Thoracic aorta (tissue), 2 donors: Measurements from ENCODE around the gene SETD1A. TPM values are rescaled to one million over a fixed set of nuclear protein-coding genes. Genes with fewer than 3 reads are reported as not detected.

ENCODE experiments used
- ATAC-seq: fragments of 150-250 bp; one replicate; pipeline ENCODE4 v1.8.0; 2017; ENCODE audit warnings: low read depth; ENCODE audit not compliant: insufficient number of reproducible peaks, low FRiP score
- DNase-seq: peaks from one replicate; pipeline ENCODE4 v3.0.0-alpha.2; 2020; ENCODE audit warnings: low spot score
- H3K27ac ChIP-seq, 2 donors: fragments of 200-600 bp; sonication (generic); 1 replicate in 1 of 2; 2 replicates in 1 of 2; pipeline ENCODE4 v1.5.1; 2016; ENCODE audit warnings: mild to moderate bottlenecking in 2 of 2, moderate library complexity in 2 of 2
- H3K27me3 ChIP-seq: fragments of 200-600 bp; sonication (generic); replicated peaks from 2 replicates; pipeline ENCODE4 v1.6.0; 2016; ENCODE audit warnings: mild to moderate bottlenecking; ENCODE audit not compliant: insufficient read depth
- H3K36me3 ChIP-seq: fragments of 200-600 bp; sonication (generic); one replicate; pipeline ENCODE4 v1.5.1; 2016
- H3K4me1 ChIP-seq, 2 donors: fragments of 200-600 bp; sonication (generic); 1 replicate in 1 of 2; 2 replicates in 1 of 2; pipeline versions ENCODE4 v1.5.1 to v1.6.0; 2016; ENCODE audit warnings: low read depth in 2 of 2, mild to moderate bottlenecking in 1 of 2; ENCODE audit not compliant: control insufficient read depth in 1 of 2
- H3K4me3 ChIP-seq: fragments of 200-600 bp; sonication (generic); 2 replicates; pipeline ENCODE4 v1.5.1; 2016; ENCODE audit warnings: mild to moderate bottlenecking
- H3K9me3 ChIP-seq: fragments of 200-600 bp; sonication (generic); 2 replicates; pipeline ENCODE4 v1.5.1; 2016
- CTCF ChIP-seq: fragments of 200-600 bp; sonication (generic); IDR thresholded peaks from one replicate; pipeline ENCODE4 v1.5.1; 2019; ENCODE audit warnings: antibody characterized with exemption
- total RNA-seq, 2 donors: library from RNA; depleted of rRNA; stranded (reverse); fragments of >200 nt; gene quantifications; one replicate each; pipeline versions ENCODE4 v1.1.0 to v1.2.3, GENCODE V29; 2016

Gene SETD1A
- total RNA-seq, 2 donors from 2014 or later: 7.4 to 14.6 TPM

DNA sequence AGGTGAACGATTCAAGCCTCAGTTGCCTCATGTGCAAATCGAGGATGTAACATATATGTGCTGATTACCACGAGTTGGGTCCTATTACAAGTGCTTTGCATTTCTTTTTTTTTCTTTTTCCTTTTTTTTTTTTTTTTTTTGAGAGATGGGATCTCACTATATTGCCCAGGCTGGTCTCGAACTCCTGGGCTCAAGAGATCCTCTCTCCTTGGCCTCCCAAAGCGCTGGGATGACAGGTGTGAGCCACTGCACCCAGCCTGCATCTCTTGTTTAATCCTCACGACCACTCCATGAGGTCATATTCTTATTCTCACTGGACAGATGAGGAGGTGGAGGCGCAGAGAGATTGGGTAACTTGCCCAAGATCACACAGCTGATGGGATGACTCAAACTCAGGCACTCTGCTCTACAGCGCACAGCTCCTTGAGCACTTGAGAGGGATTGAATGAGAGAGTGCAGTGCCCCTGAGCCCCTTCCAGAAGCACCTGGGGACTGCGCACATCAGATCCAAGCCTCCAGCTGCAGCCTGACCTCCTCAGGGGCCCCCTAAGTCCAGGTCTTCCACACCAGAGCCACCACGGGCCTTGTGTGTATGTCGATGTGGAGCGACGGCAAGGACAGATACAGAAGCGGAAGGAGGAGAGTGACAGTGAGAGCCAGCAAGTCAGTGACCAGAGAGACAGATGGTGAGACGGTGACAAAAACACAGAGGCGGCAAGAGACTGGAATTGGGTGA is 48.0 kb downstream of the SETD1A start:
- no peaks in the 10 kb centered on the region for H3K9me3 ChIP-seq
- no peak for DNase-seq
- no peak overlapping the region for H3K4me3 ChIP-seq
- ATAC-seq: no peak
- H3K4me1 ChIP-seq: no peaks in the 10 kb centered on the region
- no peaks in the 10 kb centered on the region for H3K27me3 ChIP-seq
- no peak overlapping the region for H3K27ac ChIP-seq
- TF ChIP-seq CTCF: no peak
- H3K36me3 ChIP-seq: no peaks in the 10 kb centered on the region

DNA sequence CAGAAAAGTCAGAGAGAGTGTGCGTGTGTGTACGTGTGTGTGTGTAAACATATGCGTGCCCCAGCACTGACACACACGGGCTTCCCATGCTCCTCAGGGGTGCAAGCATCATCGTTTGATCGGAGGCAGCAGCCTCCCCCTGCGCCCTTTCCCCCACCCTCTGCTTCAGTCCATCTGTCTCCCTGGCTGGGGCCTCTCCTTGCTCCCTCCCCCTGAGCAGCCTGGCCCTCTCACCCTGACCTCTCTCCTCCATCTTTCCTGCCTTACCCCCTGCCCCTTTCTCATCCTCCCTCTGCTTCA is 48.5 kb downstream of the SETD1A start:
- Histone ChIP-seq H3K27ac (no peak overlapping the region), H3K27me3 (no peaks in the 10 kb centered on the region), H3K36me3 (no peaks in the 10 kb centered on the region), H3K4me3 (no peak overlapping the region), H3K4me1 (no peaks in the 10 kb centered on the region), H3K9me3 (no peaks in the 10 kb centered on the region)
- no peak for TF ChIP-seq CTCF
- ATAC-seq (no peak), DNase-seq (no peak)

DNA sequence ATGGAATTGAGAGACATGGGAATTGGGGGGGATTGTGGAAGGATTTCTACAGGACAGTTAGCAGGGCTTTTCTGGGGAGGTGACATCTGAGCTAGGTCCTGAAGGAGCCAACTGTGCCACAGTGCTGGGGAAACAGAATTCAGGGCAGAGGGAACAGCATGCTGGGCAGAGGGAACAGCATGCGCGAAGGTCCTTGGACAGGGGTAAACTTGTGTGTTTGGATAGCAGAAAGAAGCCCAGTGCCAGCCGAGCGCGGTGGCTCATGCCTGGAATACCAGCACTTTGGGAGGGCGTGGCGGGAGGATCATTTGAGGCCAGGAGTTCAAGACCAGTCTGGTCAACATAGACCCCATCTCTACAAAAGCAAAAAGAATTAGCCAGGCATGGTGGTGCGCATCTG is 49.0 kb downstream of the SETD1A start:
- TF ChIP-seq CTCF: no peak
- Histone ChIP-seq H3K27me3 (no peaks in the 10 kb centered on the region), H3K4me1 (no peaks in the 10 kb centered on the region), H3K4me3 (no peak overlapping the region), H3K27ac (no peak overlapping the region), H3K36me3 (no peaks in the 10 kb centered on the region), H3K9me3 (no peaks in the 10 kb centered on the region)
- DNase-seq: no peak
- ATAC-seq: no peak

DNA sequence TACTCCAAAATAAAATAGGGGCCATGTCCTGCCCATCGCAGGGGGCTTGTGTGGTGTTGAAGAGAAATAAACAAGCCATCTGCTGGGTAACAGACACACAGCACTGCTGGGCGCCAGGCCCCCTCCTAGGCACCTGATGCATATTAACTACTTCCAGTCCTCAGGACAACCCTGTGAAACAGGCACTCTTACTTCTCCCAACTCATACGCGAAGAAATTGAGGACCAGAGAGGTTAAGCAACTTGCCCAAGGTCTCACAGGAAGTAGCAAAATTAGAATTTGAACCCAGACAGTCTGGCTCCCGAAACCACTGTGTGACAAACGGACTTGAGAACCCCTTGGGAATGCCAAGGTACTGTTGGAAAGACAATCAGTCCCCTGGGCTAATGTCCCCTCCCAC is 50.1 kb downstream of the SETD1A start:
- H3K36me3 ChIP-seq: no peaks in the 10 kb centered on the region
- no peaks in the 10 kb centered on the region for H3K4me1 ChIP-seq
- TF ChIP-seq CTCF: no peak
- H3K9me3 ChIP-seq: no peaks in the 10 kb centered on the region
- no peak overlapping the region for H3K27ac ChIP-seq
- ATAC-seq (no peak), DNase-seq (no peak)
- H3K4me3 ChIP-seq: no peak overlapping the region
- no peaks in the 10 kb centered on the region for H3K27me3 ChIP-seq

DNA sequence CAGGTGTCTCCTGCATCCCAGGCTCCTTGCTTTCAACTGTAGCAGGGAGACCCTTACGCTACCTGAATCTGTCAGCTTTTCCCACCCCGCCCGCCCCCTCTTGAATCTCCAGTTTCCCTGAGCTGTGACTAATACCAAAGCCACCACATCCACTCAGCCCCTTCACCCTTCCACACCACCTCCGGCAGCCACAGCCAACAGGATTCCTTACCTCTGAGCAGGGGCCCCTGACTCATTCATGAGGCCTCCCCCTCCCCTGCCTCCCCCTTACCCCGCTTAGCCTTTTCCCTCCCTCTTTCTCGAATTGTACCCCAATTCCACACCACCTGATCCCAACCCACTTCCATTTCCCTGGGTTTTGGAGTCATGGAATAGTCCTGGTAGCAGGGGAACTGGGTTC is 50.6 kb downstream of the SETD1A start:
- Histone ChIP-seq H3K4me1 (no peaks in the 10 kb centered on the region), H3K4me3 (no peak overlapping the region), H3K27me3 (no peaks in the 10 kb centered on the region), H3K9me3 (no peaks in the 10 kb centered on the region), H3K27ac (no peak overlapping the region), H3K36me3 (no peaks in the 10 kb centered on the region)
- ATAC-seq (no peak), DNase-seq (no peak)
- TF ChIP-seq CTCF: no peak
